Putamen (tissue), 1 donor: ENCODE results near the gene MAP2K1.
"Not testable (repeated sequence)": the region's sequence is repeated elsewhere in the genome, so short reads cannot be mapped to it uniquely, and the experiment has no call there.

Experiments
- DNase-seq: peaks from one replicate; pipeline ENCODE4 v3.0.0-alpha.2; 2016; ENCODE audit warnings: low spot score

Gene MAP2K1

GRCh38 chr15:66393037-66393436, 6.3 kb downstream of the MAP2K1 start:
- not testable (repeated sequence) for DNase-seq

DNA sequence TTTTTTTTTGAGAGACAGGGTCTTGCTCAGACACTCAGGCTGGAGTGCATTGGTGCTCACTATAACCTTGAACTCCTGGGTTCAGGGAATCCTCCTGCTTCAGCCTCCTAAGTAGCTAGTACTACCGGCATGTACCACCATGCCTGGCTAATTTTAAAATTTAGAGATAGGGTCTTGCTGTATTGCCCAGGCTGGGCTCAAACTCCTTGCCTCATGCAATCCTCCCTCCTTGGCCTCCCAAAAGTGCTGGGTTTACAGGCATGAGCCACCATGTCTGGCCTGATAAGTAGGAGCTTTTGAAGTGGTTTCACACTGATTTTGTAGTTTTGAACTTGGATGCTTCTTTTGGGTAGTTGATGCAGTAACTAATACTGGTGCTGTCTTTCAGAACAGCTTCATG, 7.8 kb downstream of the MAP2K1 start:
- DNase-seq: no peak

DNA sequence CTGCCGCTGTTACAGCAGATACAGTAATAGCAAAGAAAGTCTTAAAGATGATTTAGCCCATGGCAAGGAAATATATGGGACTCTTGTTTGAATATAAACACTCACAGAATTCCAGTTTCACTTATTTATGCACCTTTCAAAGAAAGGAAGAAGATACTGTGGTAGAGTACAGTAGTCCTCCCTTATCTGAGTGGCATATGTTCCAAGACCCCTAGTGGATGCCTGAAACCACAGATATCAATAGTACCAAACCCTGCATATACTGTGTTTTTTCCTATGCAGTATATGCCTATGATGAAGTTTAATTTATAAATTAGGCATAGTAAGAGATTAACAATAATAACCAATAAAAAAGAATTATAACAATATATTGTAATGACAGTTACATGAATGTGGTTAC, 8.2 kb downstream of the MAP2K1 start:
- no peak for DNase-seq

GRCh38 chr15:66399276-66399675, 12.6 kb downstream of the MAP2K1 start:
- DNase-seq: no peak

DNA sequence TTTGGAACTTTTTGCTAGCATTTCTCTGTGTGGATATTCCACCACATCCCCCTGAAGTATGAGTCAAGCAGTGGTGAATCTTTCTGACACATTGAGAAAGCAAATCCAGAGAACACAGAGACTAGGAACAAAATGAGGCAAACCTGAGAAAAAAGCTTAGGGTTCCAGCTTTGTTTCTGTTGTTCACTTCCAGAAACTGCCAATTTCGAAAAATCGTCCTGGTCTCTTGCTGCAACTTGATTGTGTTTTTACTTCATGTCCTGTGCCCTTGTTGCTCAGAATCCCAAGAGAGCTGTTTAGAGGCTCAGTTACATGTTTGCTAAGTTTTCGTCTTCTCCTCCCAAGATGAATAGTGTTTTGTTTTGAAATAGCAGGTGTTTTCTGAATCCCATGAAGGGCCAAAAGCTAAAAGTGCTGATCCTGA, 13.7 kb downstream of the MAP2K1 start:
- no peak for DNase-seq

GRCh38 chr15:66401130-66402021, 14.7 kb downstream of the MAP2K1 start:
- DNase-seq: no peak

DNA sequence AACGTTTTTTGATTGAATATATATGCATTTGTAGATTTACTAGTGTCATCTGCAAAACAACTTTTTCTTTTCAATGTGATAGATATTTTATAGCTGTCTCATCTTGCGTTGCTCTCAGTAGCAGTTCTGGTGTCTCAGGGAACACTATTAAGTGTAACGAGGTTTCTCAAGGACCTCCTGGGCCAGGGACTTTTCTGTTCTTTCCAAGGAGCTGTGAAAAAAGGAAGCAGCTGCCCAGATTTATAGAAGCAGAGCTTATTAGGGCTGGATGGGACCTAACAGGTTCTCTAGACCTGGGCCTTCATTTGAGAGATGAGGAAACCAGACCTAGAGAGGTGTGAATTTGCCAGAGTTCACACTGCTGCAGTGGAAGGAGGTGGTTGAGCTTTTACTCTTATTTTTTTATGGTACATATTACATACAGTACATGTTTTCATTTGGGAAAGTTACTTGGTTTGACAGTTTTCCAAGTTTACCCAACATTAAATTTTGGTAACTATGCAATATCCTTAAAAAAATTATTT, 16.1 kb downstream of the MAP2K1 start:
- no peak for DNase-seq

DNA sequence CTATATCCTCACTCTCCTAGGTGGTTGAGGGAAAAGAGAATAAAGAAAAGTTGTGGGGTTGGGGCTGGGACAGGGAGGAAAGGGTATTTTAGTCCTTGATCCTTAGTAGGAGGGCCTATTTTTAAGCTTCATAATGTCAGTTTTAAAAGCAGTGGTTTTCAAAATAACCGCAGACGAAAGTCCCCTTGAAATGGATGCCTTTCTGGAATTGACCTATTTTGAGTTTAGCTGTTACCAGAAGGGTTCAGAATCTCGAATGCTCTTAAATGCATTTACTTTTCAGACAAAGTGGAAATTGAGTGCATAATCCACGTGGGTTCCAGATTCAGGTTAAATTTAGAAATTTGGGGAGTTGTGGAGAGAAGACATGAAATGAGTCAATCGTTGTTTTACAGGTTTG, 16.6 kb downstream of the MAP2K1 start:
- DNase-seq: peak; percentile 63

GRCh38 chr15:66404122-66404521, 17.4 kb downstream of the MAP2K1 start:
- no peak for DNase-seq

GRCh38 chr15:66404532-66404931, 17.8 kb downstream of the MAP2K1 start:
- no peak for DNase-seq

GRCh38 chr15:66405007-66405406, 18.3 kb downstream of the MAP2K1 start:
- no peak for DNase-seq

- no peak for DNase-seq
Observed at GRCh38 chr15:66405615-66406014, 18.9 kb downstream of the MAP2K1 start.

DNA sequence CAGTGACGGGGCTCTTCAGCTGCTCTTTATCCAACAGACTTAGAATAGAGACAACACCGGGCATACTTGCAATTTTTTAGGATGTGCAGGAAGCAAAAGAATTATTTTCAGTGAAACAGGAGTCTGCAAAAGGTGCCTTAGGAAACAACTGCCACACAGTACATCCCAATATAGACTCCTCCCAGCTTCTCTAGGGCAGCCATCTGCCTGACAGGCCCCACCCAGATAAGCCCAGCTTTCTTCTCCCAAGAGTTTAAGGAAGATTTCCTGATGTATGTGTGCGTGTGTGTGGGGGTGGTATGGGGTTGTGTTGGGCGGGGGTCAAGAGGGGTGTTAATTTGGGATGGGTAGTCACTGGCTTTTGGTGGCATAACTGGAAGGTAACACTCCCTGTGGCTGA, 21.5 kb downstream of the MAP2K1 start:
- DNase-seq: no peak

GRCh38 chr15:66408675-66409282, 22.1 kb downstream of the MAP2K1 start:
- no peak for DNase-seq

DNA sequence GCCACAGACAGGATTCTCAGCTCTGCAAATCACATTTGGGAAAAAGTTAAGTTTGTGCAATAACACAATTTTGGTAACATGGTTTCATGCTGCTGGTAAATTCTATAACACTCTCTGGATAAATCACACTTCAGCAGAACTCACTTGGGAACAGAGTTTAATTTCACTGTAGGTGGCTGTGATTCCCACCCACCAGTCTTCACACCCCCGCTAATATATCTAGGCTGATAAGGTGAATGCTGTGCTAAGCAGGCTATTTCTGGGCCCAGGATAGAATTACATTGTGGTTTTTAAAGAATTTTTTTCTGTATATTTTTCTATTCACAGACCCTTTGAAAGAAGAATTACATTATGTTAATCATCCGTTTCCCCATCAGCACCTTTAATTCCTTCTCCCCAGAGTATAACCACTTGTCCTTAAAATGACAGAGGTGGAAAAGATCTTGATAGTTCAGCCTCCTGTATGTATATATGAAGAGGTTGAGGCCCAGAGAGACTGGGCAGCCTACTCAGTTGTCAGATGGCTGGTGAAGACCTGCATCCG, 22.9 kb downstream of the MAP2K1 start:
- peak; percentile 64 for DNase-seq

DNA sequence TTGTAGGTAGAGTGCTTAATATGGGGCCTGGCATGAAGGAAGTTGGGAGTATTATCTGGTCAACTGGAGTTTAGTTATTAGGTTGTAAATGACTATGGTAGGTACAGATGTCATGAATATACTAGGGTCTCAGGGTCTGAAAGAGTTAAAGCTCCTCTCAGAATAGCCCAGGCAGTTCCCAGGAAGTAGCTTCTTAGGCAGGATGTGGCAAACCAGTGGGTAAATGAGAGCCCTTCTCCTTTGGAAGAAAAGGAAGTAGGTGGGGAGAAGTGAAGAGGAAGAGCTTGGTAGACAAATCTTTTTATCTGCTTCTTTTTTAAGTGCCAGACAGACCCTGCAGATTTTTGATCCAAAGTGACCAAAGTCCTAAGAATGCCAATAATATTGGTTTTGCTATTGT, 24.5 kb downstream of the MAP2K1 start:
- no peak for DNase-seq

- DNase-seq: no peak
Observed at GRCh38 chr15:66412220-66412619, 25.5 kb downstream of the MAP2K1 start.

- DNase-seq: no peak
Observed at GRCh38 chr15:66413579-66413978, 26.9 kb downstream of the MAP2K1 start.

- no peak for DNase-seq
Observed at GRCh38 chr15:66415360-66415759, 28.6 kb downstream of the MAP2K1 start.

DNA sequence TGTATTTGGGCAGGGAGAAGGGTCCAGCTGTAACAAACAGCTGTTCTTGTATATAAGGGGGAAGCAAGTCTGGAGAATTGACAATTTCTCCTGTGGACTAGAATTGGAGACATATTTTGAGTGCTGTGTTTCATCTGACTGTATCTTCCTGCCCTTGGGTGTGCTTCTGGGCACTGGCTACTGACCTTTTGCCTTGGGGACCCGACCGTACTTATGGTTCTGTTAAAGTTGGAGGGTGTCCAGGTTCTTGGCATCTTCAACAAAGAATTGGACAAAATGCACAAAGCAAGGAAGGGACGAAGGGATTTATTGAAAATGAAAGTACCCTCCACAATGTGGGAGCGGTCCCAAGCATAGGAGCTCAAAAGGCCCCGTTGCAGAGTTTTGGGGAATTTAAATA, 31.0 kb downstream of the MAP2K1 start:
- no peak for DNase-seq

DNA sequence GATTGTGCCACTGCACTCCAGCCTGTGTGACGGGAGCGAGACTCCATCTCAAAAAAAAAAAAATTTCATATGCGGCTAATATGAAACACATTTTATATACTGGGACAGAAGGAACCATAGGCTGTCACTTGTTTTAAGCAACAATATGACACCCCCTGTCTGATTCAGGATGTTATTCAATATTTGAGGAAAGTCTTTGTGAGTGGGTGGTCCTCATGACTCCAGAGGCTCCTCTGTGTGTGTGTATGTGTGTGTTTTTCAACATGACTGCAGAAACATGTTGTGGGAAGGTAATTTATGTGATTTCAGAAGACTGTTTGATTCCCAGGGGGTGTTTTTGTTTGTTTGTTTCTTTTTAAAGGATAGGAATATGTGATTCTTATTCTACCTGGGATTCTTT, 32.8 kb downstream of the MAP2K1 start:
- DNase-seq: no peak

DNA sequence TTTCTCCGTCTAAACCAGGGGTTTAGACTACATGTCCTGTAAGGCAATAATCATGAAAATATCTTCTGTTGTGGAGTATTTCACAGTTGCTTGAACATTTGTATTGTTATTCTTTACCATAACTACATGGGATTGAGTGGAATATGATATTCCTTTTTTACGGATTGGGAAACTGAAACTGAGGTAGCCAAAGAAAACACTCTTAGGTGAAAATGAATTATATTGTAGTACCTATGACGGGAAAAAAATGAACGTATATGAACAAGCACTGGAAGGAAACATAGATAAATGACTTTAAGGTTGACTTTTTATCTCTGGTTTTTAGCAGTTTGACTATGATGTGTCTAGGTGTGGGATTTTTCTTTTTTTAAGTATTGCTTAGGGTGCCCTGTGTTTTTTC, 35.6 kb downstream of the MAP2K1 start:
- no peak for DNase-seq

- DNase-seq: no peak
Observed at GRCh38 chr15:66423149-66423548, 36.4 kb downstream of the MAP2K1 start.
